ENCODE data around the gene CNTN4. TPM values are rescaled to one million over a fixed set of nuclear protein-coding genes. Genes with fewer than 3 reads are reported as not detected.
A peak's percentile ranks its signal among the peaks of the same experiment; 100 is the strongest.

CNTN4 gene
- total and polyA plus RNA-seq, 4 donors = 15.8 to 228 (median 41.2) TPM

DNA sequence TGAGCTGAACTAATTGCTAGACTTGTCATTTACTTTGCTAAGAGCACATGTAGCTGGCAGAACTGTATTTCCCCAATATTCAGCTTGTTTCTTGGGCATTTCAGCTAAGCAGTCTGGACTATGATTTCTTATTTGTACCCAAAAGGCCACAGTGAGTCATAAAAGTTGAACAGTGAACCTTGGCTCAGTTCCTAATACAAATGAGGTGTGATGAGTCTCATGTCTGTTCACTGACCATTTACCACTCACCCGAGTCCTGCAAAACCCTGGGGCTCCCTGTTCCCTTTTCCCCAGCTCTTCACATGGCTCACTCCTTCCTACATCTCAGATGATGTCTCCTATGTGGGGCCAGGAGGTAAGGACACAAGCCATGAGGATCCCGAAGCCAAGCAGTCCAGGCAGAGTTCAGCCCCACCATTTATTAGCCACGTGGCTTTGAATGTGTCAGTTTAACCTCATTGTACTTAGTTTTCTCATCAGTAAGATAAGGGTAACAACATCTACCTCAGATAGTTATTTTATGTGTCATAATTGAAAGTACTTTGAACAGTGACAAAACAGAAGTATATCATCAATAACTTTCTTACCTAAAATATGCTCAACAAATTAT lies 772.2 kb downstream of the CNTN4 start:
- DNase-seq (no peak), ATAC-seq (ENCODE audit: low FRiP score) (peak; percentile 11)
- no peaks in the 10 kb centered on the region for H3K9me3 ChIP-seq (ENCODE audit: control insufficient read depth, low read length)
- H3K27me3 ChIP-seq (ENCODE audit: control insufficient read depth in 1 of 2, insufficient read depth in 2 of 2, low read length in 1 of 2) = no peaks in the 10 kb centered on the region
- peaks cover 2% of the 10 kb centered on the region in 2 donors for H3K4me1 ChIP-seq (ENCODE audit: control insufficient read depth in 1 of 2, insufficient read depth in 2 of 2, low read length in 2 of 2)
- intact Hi-C loops (cut with DNase I) = no loop called here
- no peaks in the 10 kb centered on the region for H3K36me3 ChIP-seq (ENCODE audit: control insufficient read depth in 1 of 2, insufficient read depth in 2 of 2, low read length in 1 of 2)
- H3K27ac ChIP-seq (ENCODE audit: low read depth in 1 of 2, low read length in 2 of 2) = no peak overlapping the region
- H3K4me3 ChIP-seq (ENCODE audit: low read length in 2 of 2) = no peak overlapping the region
- 56 to 66% methylated on average over 3 of the region's 3 CpGs for WGBS, 2 donors

DNA sequence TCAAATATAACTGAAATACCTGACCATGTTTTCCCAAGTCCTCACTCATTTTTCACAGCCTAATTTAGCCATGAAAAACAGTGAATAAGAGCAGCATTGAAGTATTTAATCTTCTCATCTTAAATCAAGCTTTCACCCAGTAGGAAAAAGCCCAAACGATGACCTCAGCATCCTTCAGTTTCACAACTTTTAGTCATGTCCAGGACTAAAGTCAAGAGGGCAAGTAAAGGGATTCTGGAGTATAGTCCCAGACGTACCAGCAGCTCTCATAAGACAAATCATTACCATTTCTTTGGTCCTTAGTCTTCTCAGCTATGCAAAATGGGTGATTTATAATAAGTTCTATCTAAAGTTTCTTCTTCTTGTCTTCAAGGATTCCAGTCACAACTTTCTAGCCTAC lies 774.2 kb downstream of the CNTN4 start:
- DNase-seq (no peak), ATAC-seq (ENCODE audit: low FRiP score) (peak; percentile 86)
- peaks cover 2% of the 10 kb centered on the region in 2 donors for H3K4me1 ChIP-seq (ENCODE audit: control insufficient read depth in 1 of 2, insufficient read depth in 2 of 2, low read length in 2 of 2)
- 15 to 18% methylated on average over 2 of the region's 2 CpGs for WGBS, 2 donors
- no peaks in the 10 kb centered on the region for H3K9me3 ChIP-seq (ENCODE audit: control insufficient read depth, low read length)
- intact Hi-C loops (cut with DNase I) = no loop called here
- no peaks in the 10 kb centered on the region for H3K27me3 ChIP-seq (ENCODE audit: control insufficient read depth in 1 of 2, insufficient read depth in 2 of 2, low read length in 1 of 2)
- H3K4me3 ChIP-seq (ENCODE audit: low read length in 2 of 2) = no peak overlapping the region
- no peaks in the 10 kb centered on the region for H3K36me3 ChIP-seq (ENCODE audit: control insufficient read depth in 1 of 2, insufficient read depth in 2 of 2, low read length in 1 of 2)
- H3K27ac ChIP-seq (ENCODE audit: low read depth in 1 of 2, low read length in 2 of 2) = no peak overlapping the region

DNA sequence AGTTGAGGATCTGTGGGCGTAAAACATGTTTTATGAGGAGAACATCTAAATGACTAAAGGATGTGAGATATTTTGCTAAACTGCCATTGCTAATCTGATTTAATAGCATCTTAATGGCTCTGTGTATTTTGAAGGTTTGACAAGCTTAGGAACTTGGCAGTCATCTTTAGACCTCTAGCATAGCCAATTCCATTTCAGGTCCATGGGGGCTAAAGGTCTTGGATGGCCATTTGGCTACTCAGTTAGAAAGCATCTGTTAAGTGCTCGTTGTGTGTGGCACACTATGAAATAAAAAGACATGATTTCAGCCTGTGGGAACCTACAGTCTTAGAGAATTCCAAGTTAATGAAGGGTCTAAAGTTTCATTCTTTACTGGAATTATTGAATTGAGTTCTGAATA lies 775.3 kb downstream of the CNTN4 start:
- H3K27me3 ChIP-seq (ENCODE audit: control insufficient read depth in 1 of 2, insufficient read depth in 2 of 2, low read length in 1 of 2) = no peaks in the 10 kb centered on the region
- no peaks in the 10 kb centered on the region for H3K9me3 ChIP-seq (ENCODE audit: control insufficient read depth, low read length)
- H3K4me1 ChIP-seq (ENCODE audit: control insufficient read depth in 1 of 2, insufficient read depth in 2 of 2, low read length in 2 of 2) = peaks cover 2% of the 10 kb centered on the region in 2 donors
- intact Hi-C loops (cut with DNase I) = no loop called here
- no peak overlapping the region for H3K27ac ChIP-seq (ENCODE audit: low read depth in 1 of 2, low read length in 2 of 2)
- H3K36me3 ChIP-seq (ENCODE audit: control insufficient read depth in 1 of 2, insufficient read depth in 2 of 2, low read length in 1 of 2) = no peaks in the 10 kb centered on the region
- H3K4me3 ChIP-seq (ENCODE audit: low read length in 2 of 2) = no peak overlapping the region
- ATAC-seq (ENCODE audit: low FRiP score) = peak; percentile 19
- DNase-seq = no peak
- 36 to 46% methylated on average over 2 of the region's 2 CpGs for WGBS, 2 donors

DNA sequence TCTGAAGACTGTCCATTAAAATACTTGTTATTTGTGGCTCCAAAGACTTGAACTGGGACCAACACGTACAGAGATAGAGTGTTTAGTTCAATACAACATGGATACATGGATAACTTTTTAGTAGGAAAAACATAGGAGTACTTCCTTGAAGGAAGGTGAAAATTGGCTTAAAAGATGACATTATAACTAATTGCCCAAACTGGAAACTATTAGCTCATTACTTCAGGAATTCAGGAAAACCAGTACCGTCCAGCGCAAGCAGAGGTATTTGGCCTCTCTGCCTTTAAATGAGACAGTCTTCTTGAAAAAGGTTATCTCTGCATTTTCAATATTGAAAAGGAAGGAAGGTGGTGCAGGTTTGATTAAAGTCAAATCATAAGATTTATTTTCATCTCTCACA lies 777.0 kb downstream of the CNTN4 start:
- intact Hi-C loops (cut with DNase I) = no loop called here
- H3K4me3 ChIP-seq (ENCODE audit: low read length in 2 of 2) = no peak overlapping the region
- H3K27me3 ChIP-seq (ENCODE audit: control insufficient read depth in 1 of 2, insufficient read depth in 2 of 2, low read length in 1 of 2) = no peaks in the 10 kb centered on the region
- ATAC-seq (ENCODE audit: low FRiP score) = no peak
- no peaks in the 10 kb centered on the region for H3K9me3 ChIP-seq (ENCODE audit: control insufficient read depth, low read length)
- H3K27ac ChIP-seq (ENCODE audit: low read depth in 1 of 2, low read length in 2 of 2) = no peak overlapping the region
- WGBS, 2 donors = 49 to 66% methylated on average over 3 of the region's 3 CpGs
- H3K36me3 ChIP-seq (ENCODE audit: control insufficient read depth in 1 of 2, insufficient read depth in 2 of 2, low read length in 1 of 2) = no peaks in the 10 kb centered on the region
- no peak for DNase-seq
- H3K4me1 ChIP-seq (ENCODE audit: control insufficient read depth in 1 of 2, insufficient read depth in 2 of 2, low read length in 2 of 2) = peaks cover 2% of the 10 kb centered on the region in 2 donors

DNA sequence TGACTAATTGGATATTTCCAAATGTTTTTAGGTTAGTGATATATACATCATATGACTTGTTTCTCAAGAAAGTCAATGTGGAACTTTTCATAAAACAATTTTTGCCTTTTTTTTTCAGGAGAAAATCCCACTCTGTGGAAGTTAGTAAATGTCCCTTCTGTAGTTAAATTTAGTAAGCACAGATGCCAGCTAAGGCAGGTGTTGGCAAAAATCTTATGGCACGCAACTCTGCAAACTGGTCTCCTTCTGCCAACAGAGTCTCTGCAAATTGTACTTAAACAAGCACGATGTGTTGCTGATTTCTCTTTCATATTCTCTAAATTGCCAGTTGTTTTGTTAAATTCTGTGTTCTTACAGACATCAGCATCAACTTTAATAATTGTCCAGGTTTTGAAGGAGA lies 777.7 kb downstream of the CNTN4 start:
- Histone ChIP-seq H3K4me1 (ENCODE audit: control insufficient read depth in 1 of 2, insufficient read depth in 2 of 2, low read length in 2 of 2) (peaks cover 2% of the 10 kb centered on the region in 2 donors), H3K36me3 (ENCODE audit: control insufficient read depth in 1 of 2, insufficient read depth in 2 of 2, low read length in 1 of 2) (no peaks in the 10 kb centered on the region), H3K27ac (ENCODE audit: low read depth in 1 of 2, low read length in 2 of 2) (no peak overlapping the region), H3K27me3 (ENCODE audit: control insufficient read depth in 1 of 2, insufficient read depth in 2 of 2, low read length in 1 of 2) (no peaks in the 10 kb centered on the region), H3K9me3 (ENCODE audit: control insufficient read depth, low read length) (no peaks in the 10 kb centered on the region), H3K4me3 (ENCODE audit: low read length in 2 of 2) (no peak overlapping the region)
- ATAC-seq (ENCODE audit: low FRiP score) (no peak), DNase-seq (no peak)
- 10 to 17% methylated on average over 2 of the region's 2 CpGs for WGBS, 2 donors
- intact Hi-C loops (cut with DNase I) = no loop called here

DNA sequence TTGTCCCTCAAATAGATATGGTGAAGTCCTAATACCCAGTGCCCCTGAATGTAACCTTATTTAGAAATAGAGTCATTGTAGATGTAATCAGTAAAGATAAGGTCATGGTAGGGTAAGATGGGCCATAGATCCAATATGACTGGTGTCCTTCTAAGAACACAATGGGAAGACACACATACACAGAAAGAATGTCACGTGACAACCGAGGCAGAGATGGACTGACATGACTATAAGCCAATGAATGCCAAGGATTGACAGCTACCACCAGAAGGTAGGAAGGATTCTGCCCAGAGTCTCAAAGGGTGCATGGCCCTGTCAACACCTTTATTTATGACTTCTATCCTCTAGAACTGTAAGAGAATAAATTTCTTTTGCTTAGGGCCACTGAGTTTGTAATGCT lies 780.4 kb downstream of the CNTN4 start:
- no peaks in the 10 kb centered on the region for H3K27me3 ChIP-seq (ENCODE audit: control insufficient read depth in 1 of 2, insufficient read depth in 2 of 2, low read length in 1 of 2)
- H3K4me3 ChIP-seq (ENCODE audit: low read length in 2 of 2) = no peak overlapping the region
- DNase-seq (no peak), ATAC-seq (ENCODE audit: low FRiP score) (no peak)
- 95 to 96% methylated on average over 2 of the region's 2 CpGs for WGBS, 2 donors
- intact Hi-C loops (cut with DNase I) = no loop called here
- peaks cover 0 to 2% of the 10 kb centered on the region in 2 donors for H3K4me1 ChIP-seq (ENCODE audit: control insufficient read depth in 1 of 2, insufficient read depth in 2 of 2, low read length in 2 of 2)
- H3K9me3 ChIP-seq (ENCODE audit: control insufficient read depth, low read length) = no peaks in the 10 kb centered on the region
- no peak overlapping the region for H3K27ac ChIP-seq (ENCODE audit: low read depth in 1 of 2, low read length in 2 of 2)
- no peaks in the 10 kb centered on the region for H3K36me3 ChIP-seq (ENCODE audit: control insufficient read depth in 1 of 2, insufficient read depth in 2 of 2, low read length in 1 of 2)

DNA sequence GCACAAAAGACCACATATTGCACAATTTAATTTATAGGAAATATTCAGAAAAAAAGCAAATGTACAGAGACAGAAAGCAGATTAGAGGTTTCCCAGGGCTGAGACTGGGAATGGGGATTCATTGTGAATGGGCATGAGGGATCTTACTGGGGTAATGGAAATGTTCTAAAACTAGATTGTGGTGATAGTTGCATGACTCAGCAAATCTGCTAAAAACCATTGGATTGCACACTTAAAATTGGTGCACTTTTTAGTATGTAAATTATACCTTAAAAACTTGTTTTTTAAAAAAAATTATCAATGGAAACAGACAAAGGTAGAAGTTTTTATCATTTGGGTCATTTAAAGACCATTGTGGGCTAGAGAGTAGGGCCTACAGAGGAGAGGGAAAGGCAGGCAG lies 780.9 kb downstream of the CNTN4 start:
- H3K36me3 ChIP-seq (ENCODE audit: control insufficient read depth in 1 of 2, insufficient read depth in 2 of 2, low read length in 1 of 2) = no peaks in the 10 kb centered on the region
- H3K27ac ChIP-seq (ENCODE audit: low read depth in 1 of 2, low read length in 2 of 2) = no peak overlapping the region
- DNase-seq (no peak), ATAC-seq (ENCODE audit: low FRiP score) (no peak)
- intact Hi-C loops (cut with DNase I) = no loop called here
- no peak overlapping the region for H3K4me3 ChIP-seq (ENCODE audit: low read length in 2 of 2)
- H3K9me3 ChIP-seq (ENCODE audit: control insufficient read depth, low read length) = no peaks in the 10 kb centered on the region
- no peaks in the 10 kb centered on the region for H3K4me1 ChIP-seq (ENCODE audit: control insufficient read depth in 1 of 2, insufficient read depth in 2 of 2, low read length in 2 of 2)
- H3K27me3 ChIP-seq (ENCODE audit: control insufficient read depth in 1 of 2, insufficient read depth in 2 of 2, low read length in 1 of 2) = no peaks in the 10 kb centered on the region

DNA sequence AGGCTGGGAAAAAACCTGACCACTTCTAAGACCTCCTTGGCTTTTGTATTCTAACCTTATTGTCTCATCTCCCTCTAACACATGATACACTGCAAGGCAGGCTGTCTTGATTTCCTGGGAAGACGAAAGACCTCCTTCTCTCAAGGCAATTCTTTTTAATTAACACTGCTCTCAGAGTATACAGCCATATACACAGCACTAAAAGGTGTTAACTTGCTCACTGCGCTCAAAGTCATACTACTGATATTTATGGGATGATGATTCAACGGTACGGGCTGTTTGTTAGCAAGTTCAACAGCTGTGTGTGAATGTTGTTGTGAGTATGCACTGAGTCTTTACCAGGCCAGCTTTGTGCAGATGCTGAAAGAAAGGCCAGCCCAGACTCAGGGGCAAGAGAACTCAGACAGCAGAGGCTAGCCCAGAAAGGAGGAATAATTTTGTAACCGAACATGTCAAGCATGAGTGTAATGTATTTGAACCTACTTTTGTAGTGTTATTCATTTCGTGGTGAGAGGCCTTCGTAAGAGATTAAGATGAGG lies 781.6 kb downstream of the CNTN4 start:
- H3K4me3 ChIP-seq (ENCODE audit: low read length in 2 of 2) = no peak overlapping the region
- H3K27me3 ChIP-seq (ENCODE audit: control insufficient read depth in 1 of 2, insufficient read depth in 2 of 2, low read length in 1 of 2) = no peaks in the 10 kb centered on the region
- intact Hi-C loops (cut with DNase I) = no loop called here
- H3K27ac ChIP-seq (ENCODE audit: low read depth in 1 of 2, low read length in 2 of 2) = no peak overlapping the region
- no peak for ATAC-seq (ENCODE audit: low FRiP score)
- no peak for DNase-seq
- H3K9me3 ChIP-seq (ENCODE audit: control insufficient read depth, low read length) = no peaks in the 10 kb centered on the region
- H3K4me1 ChIP-seq (ENCODE audit: control insufficient read depth in 1 of 2, insufficient read depth in 2 of 2, low read length in 2 of 2) = no peaks in the 10 kb centered on the region
- no peaks in the 10 kb centered on the region for H3K36me3 ChIP-seq (ENCODE audit: control insufficient read depth in 1 of 2, insufficient read depth in 2 of 2, low read length in 1 of 2)
- 78 to 83% methylated on average over 7 of the region's 7 CpGs for WGBS, 2 donors

DNA sequence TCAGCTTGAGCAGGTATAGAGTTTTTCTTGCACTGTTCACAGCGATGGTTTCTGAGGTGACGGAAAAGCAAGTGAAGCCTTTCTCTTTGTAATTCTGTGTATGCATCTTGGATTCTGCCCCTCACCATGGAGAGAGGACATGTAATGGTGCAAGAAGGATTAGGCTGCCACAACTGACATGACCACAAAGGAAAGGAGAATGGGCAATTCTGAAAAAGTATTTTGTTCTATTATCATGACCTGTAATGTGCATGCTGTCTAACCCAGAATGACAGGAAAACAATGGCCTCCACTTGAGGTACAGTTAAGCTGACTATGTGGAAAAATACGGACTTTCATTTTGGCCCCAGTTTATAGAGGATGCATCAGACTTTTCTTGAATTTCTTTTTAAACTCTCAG lies 784.6 kb downstream of the CNTN4 start:
- Histone ChIP-seq H3K4me1 (ENCODE audit: control insufficient read depth in 1 of 2, insufficient read depth in 2 of 2, low read length in 2 of 2) (no peaks in the 10 kb centered on the region), H3K36me3 (ENCODE audit: control insufficient read depth in 1 of 2, insufficient read depth in 2 of 2, low read length in 1 of 2) (peaks cover 0 to 3% of the 10 kb centered on the region in 2 donors), H3K9me3 (ENCODE audit: control insufficient read depth, low read length) (no peaks in the 10 kb centered on the region), H3K4me3 (ENCODE audit: low read length in 2 of 2) (no peak overlapping the region), H3K27ac (ENCODE audit: low read depth in 1 of 2, low read length in 2 of 2) (no peak overlapping the region), H3K27me3 (ENCODE audit: control insufficient read depth in 1 of 2, insufficient read depth in 2 of 2, low read length in 1 of 2) (no peaks in the 10 kb centered on the region)
- ATAC-seq (ENCODE audit: low FRiP score) = no peak
- intact Hi-C loops (cut with DNase I) = no loop called here
- WGBS, 2 donors = 74 to 90% methylated on average over 3 of the region's 3 CpGs
- DNase-seq = no peak

Measured in aorta (tissue), 5 donors.